Measurements from ENCODE around the gene TENT5A.

DNA sequence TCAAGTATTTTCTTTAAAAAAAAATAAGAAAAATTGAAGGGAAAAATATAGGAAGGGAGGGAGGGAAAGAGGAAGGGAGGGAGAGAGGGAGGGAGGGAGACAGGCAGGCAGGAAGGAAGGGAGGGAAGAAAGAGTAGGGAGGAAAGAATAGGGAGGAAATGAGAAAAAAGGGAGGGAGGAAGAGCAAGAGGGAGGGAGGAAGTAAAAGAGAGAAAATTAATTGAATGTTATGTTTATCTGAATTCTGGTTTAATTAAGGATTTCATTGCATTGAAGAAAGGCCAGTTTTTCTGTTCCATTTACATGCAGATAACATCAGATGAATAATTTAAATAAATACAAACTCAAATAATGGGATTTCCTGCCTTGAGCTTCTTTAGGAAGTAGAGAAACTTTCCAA, 47.8 kb downstream of the TENT5A start:
- TF ChIP-seq CTCF (IDR thresholded peaks at IDR 0.05) (no peak), POLR2A (IDR thresholded peaks at IDR 0.05) (no peak)
